GM21825 (cell line): Measurements from ENCODE around the gene OLFML2A.
"Not testable (repeated sequence)": the region's sequence is repeated elsewhere in the genome, so short reads cannot be mapped to it uniquely, and the experiment has no call there.

ENCODE experiments used
- ATAC-seq: cut with Tn5 transposase; IDR thresholded peaks from one replicate; pipeline ENCODE4 v1.9.1; 2021; ENCODE audit warnings: mild to moderate bottlenecking, moderate library complexity; ENCODE audit not compliant: unreplicated experiment

Gene OLFML2A

GRCh38 chr9:124776954-124777648 lies at the start of gene OLFML2A:
TSS of gene OLFML2A (plus strand) at chr9:124777133. CDS start at chr9:124777271, 138 bp downstream.
- ATAC-seq = no peak

DNA sequence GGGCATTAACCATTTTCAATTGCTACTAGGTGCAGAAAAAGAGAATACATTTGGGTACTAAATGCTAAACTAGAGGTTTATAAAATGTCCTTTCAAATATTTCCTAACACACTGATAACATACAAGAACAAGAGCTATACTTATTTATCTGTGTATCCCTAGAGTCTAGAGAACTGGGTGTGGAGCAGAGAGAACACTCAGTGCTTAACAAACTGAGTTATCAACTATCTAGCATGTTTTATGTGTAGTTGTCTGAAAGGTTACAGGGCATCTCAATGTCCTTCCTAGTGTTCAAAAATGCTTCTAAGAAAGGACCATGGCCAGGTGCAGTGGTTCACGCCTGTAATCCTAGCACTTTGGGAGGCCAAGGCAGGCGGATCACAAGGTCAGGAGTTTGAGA lies 46.2 kb upstream of the OLFML2A start:
- ATAC-seq = no peak

- ATAC-seq = no peak
These were observed 42.8 kb upstream of the OLFML2A start for GRCh38 chr9:124733964-124734740.

DNA sequence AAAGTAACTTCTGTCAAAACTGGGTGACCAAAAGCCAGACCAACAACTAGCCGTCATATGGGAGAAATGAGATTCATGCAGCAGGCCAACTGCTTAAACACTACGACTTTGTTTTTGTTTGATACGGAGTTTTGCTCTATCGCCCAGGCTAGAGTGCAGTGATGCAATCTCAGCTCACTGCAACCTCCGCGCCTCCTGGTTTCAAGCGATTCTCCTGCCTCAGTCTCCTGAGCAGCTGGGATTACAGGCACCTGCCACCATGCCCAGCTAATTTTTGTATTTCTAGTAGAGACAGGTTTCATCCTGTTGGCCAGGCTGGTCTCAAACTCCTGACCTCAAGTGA lies 42.2 kb upstream of the OLFML2A start:
- not testable (repeated sequence) for ATAC-seq

- ATAC-seq = no peak
These were observed 41.8 kb upstream of the OLFML2A start for GRCh38 chr9:124735121-124735520.

GRCh38 chr9:124738075-124738474 lies 38.9 kb upstream of the OLFML2A start:
- ATAC-seq = not testable (repeated sequence)

DNA sequence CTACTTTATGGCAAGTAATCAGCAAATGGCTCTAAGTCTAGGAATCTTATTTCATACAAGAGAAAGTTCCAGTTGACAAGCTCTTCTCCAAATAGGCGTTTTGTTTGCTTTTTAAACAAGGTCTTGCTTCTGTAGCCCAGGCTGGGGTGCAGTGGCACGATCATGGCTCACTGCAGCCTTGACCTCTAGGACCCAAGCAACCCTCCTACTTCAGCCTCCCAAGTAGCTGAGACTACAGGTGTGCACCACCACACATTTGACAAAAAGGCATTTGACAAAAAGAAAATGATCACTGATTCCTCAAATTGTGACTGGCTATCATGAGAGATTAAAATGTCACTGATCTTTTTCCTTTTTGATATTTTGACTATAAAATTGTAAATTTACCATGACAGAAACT lies 37.6 kb upstream of the OLFML2A start:
- ATAC-seq = no peak

DNA sequence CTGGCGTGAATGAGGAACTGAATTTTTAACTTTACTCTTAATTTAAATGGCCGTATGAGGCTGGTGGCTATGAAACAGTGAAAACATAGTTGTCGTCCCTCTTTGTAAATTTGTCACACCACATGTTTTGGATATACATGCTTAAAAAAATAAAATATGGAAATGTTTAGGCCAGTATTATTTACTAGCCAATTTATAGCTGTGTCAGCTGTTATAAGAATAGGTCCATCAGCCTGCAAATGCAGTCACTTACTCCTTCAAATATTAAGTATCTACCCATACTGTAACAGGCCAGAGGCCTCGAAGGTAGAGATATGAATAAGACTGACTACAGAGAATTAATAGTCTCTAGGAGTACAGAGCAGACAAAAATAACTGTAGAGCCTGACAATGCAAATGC lies 35.8 kb upstream of the OLFML2A start:
- ATAC-seq = no peak

GRCh38 chr9:124741662-124742061 lies 35.3 kb upstream of the OLFML2A start:
- ATAC-seq = no peak

DNA sequence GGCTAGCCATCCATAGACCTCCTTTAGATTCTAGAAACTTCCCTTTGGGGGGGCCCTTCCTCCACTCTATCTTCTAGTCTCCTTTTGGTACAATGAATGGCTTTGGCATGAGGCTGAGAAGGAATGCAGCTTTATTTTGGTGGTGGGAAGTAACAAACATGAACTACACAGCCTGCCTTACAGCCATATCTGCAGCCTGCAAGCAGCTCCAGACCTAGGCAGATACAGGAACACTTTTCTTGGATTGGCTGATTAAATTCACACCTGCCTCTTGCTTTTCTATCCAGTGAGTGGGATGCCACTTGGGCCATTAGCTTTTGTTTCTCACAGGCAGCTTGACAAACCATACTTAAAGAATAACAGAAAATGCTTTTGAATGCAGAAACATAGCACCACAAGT lies 34.0 kb upstream of the OLFML2A start:
- ATAC-seq = no peak

DNA sequence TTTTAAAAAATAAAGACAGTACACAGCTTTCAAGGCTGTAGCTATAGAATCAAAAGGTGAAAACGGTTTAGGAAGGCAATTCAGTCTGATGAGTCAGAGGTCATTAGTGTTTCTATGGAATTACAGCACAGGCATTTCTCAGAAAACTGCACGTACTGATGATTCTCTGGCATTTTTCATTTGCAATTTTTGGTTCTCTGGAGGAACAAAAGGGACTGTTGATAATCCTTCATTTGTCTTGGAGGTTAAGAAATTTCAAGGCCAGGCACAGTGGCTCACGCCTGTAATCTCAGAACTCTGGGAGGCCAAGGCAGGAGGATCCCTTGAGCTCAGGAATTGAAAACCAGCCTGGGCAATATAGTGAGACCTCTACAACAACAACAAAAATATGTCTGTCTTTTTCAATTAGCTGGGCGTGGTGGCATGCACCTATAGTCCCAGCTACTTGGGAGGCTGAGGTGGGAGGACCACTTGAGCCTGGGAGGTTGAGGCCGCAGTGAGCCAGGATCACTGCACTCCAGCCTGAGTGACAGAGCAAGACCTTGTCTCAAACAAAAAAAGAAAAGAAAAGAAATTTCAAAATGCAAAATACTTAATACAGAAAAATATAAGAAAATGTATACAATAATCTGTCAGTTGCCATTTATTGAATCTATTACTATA lies 33.1 kb upstream of the OLFML2A start:
- ATAC-seq = no peak

DNA sequence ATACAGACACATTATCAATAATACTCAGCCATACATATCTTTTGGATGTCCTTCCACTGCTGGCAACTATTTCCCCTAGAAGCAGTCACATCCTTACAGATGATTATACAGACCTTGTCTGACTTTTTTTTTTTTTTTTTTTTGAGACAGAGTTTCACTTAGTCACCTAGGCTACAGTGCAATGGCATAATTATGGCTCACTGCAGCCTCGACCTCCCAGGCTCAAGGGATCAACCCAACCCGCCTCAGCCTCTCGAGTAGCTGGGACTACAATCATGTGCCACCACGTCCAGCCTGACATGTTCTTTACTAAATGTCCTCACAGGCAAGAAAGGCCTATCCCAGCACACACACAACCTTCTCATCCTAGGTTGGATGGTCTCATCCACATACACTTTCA lies 29.9 kb upstream of the OLFML2A start:
- no peak for ATAC-seq

DNA sequence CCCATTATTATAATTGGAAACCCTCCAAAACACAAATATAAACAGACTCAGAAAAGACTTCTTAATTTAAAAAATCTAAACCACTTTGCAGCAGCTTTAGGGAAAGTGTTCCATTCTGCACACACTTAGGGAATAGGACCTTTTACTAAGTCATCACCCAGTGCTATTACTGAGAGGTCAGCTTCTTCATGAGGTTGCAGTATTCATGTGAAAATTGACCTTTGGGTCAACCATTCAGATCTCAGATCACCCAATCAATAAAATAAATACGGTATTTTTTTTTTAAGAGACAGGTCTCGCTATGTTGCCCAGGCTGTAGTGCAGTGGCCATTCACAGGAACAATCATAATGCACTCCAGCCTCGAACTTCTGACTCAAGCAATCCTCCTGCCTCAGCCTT lies 27.6 kb upstream of the OLFML2A start:
- ATAC-seq = no peak

GRCh38 chr9:124749781-124750180 lies 27.2 kb upstream of the OLFML2A start:
- no peak for ATAC-seq

- ATAC-seq = no peak
These were observed 24.0 kb upstream of the OLFML2A start for GRCh38 chr9:124752967-124753366.

DNA sequence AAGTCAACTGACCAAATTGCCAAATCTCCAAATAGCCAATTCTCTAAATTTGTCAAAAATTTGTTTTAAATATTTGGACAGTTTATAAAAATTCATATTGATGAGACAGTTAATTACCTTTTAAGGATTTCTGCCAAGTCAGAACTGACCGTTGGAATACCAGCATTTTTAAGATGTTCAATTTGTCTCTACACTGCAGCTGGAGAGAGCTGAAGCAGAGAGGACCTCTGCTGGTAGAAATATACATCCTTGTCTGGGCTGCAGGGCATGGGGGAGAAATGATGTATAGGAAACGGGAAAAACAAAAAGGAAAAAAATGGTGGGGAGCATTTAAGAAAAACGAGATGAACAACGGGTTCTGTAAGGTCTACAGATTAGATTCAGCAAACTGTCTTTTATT lies 22.6 kb upstream of the OLFML2A start:
- no peak for ATAC-seq

GRCh38 chr9:124755061-124755460 lies 21.9 kb upstream of the OLFML2A start:
- no peak for ATAC-seq

DNA sequence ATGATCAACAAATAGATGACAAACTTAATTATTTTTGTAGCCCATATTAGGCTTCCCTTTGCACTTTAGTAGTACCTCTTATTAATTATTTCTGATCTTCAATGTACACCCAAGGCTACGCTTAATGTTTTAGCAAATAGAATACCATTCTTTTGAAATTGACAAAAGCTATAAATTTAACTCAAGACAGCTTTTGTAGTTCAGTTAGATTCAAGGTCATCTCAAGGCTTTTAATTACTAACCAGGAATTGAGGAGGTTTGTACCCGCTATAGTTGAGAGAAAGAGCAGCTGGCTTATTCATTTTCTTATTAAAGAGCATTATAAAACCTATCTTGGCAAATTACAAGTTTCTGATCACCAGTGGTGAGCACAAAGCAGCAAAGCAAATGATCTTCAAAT lies 20.9 kb upstream of the OLFML2A start:
- ATAC-seq = no peak

DNA sequence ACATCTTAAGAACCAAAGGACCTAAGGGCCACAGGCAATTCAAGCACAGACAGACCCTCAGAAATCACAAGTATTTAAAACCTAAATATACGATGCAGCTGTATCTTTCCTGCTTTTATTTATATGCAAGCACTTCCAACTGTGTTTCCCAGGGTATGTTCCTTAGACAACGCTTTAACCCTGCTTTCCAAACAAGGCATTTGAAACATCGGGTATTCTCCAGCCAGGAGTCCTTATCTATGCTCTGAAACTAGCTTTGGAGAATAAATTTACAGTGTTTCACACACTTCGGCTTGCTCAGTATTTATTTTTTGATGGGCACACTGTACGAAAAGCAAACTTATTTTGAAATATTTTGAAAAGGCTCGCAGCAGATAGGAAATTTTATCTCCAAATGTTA lies 19.3 kb upstream of the OLFML2A start:
- no peak for ATAC-seq

DNA sequence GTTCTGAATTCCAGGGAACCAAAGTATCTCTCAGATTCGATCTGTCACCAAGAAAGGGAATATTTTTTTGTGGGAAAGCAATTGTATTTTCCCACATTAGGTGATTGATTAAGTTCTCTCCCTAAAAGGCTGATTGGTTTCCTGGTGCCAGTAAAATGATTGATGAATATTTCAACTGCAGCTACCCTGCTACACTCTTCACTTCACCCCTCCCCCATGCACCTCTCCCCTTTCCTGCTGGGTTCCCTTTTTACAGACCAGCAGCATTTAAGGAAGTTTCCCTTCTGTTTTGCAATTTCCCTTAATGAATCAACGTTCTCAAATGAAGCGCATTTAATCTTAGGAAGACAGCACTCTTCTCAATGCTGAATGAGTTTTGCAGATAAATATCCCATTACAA lies 18.9 kb upstream of the OLFML2A start:
- no peak for ATAC-seq

DNA sequence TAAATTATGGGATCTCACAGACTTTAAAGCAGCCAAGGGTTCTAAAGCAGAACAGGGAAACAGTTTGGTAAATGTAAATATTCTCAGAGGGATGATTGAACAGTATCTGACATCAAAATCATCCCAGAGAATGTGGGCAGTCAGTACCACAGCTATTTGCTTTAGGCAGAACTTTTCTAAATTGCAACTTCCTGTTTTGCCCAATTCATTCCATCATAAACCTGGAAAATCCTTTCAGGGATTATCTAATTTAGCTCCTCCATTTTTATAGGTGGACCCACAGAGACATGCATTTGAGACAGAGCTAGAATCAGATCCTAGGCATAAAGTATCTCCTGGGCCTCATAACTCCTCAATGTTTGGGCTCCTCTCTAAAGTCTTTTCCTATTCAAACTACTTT lies 18.2 kb upstream of the OLFML2A start:
- no peak for ATAC-seq

DNA sequence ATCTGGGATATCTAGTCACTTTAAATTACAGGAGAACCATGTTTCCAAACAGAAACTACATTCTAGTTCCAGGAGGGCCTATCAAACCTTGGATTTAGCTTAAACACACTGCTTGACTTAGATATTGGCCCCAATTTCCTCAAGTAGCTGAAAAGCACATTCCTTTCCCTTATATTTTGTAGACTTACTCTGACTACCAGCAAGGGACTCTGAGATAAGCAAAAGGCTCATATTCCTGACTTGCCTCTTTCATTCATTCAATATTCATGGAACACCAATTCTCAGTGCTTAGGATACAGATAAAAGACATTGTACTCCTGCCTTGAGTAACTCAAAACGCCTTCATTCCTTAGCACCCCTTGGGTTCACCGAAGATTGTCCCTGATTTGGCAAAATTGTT lies 17.6 kb upstream of the OLFML2A start:
- ATAC-seq = no peak
